NCI-H2107 treated with DMSO at 0.1 percent for 48 hours (cell line): ENCODE results near the gene TSPAN9.

Experiments used
- DNase-seq: peaks from one replicate; lab custom pipeline; 2025; ENCODE audit not compliant: unreplicated experiment; lab: John Stamatoyannopoulos, UW

The TSPAN9 gene

DNA sequence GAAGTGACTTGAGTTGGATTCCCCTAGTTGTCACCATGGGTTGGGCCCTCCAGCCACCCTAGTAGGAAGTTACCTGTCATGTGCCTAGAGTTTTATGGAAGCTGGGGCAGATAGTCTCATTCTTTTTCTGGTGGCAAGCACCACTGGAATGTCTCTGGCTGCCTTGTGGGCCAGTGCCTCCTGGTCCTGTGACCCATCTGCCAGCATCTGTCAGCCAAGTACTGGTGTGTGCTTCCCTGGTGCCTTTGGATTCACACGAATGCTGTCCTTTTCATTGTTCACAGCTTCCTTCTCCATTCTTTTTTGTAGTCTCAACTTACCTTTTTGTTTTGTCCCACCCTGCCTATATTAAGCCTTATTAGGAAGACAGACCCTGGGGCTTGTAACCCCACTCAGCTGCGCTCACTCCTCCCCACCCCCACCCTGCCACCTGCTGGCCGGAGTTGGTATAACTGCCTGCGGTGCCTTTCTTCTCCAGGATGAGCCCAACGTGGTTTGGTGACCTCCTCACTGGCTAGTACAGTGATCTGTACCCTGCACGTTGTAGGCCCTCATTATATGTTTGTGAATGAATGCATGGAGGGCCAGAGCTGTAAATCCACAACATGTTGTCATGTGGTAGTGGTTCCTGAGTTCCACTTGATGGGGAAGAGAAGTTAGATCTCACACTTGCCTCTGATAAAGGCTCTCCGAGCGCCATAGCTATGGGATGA is 125.7 kb downstream of the TSPAN9 start:
- no peak for DNase-seq

DNA sequence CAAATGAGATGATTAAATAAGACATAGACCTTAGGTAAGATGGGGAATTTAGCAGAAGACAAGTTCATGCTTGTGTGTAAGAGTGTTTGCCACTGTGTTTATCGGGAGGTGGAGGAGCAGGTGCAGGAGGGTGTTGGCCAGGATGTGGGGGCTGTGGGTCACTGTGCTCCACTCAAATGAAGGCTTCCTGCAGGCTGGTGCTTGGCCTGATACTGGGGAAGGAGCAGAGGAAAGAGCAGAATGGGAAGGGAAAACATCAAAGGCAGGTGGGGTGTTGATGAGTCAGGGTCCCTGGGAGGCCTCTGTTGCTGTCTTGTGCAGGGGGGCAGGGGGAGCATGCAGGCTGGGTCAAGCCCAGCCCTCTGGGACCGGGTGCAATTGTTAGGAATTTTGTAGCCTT is 126.5 kb downstream of the TSPAN9 start:
- DNase-seq: no peak

GRCh38 chr12:3204143-3204542 is 127.0 kb downstream of the TSPAN9 start:
- peak; percentile 92 for DNase-seq

GRCh38 chr12:3204730-3205531 is 127.8 kb downstream of the TSPAN9 start:
- no peak for DNase-seq

DNA sequence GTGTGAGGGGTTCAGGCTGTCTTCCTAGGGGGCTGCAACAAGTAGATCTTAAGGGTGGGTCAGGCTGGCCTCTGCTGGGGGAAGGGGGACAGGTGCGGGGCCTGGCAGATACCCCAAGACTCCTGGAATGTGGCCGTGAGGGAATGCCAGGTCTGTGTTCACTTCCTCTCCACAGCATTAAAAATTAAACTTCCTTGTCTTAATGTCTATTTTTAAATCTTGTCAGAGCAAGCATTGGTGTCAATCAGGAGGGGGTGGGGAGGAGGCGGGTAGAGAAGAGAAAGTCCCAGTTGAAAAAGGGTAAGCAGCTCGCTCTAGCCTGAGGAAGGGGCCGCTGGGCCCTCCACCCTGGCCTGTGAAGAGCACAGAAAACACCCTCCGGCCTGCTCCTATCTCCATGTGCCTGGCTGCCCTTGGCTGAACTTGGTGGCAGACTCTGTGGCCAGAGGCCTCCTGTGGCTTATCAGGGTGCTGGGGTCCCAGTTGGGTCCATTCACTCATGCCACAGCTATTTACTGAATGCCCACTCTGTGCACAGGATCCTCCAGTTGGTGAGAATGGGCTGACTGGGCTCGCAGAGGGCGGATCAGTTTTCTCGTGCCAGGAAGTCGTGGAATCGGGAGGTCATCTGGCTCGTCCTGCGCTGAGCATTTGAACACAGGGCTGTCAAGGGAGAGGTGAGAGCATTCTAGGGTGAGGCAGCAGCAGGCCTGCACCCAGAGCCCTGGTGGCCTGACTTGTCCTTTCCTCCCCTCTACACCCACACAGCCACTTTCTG is 128.8 kb downstream of the TSPAN9 start:
- no peak for DNase-seq

DNA sequence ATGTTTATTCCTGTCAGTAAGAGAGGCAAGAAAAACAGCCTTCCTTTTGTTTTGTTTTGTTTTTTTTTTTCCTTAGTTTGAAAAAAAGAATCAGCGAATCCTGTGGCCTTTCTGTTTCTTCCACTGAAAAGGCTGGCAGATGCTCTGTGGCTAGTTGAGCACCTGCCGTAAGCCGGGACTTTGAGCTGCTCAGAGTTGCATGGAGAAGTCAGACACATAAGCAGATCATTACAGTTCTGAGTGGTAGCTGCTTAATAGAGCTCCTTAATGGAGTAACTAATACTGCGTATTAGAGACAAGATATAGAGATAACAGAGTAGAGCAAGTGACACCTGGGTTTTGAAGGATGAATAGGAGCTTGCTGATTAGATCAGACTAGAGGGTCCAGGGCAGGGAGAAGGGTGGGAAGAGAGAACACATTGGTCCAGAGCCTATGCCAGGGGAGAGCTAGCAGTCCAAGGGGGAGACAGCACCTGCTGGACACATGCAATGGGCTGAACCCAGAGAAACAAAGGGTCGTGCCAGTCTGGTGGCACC is 129.4 kb downstream of the TSPAN9 start:
- DNase-seq: peak; percentile 68

DNA sequence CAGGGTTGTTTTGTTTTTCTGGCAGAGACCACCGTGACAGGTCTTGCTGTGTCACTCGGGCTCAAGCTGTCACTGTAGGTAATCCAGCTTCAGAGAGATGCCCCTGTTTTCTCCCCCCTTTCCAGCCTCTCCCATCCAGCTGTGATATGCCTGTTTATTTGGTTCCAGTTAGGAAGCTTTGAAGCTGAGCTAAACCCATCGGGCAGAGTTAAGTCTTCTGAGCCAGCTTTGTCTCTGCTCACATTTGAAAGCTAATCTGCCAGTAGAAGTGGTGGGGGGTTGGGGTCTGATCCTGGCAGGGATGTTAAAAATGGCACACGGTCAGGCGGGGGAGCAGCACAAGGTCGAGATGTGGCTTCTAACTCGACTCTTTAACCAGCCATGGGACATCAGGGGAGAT is 130.0 kb downstream of the TSPAN9 start:
- DNase-seq: no peak

- DNase-seq: no peak
Observed at GRCh38 chr12:3207858-3208257, 130.7 kb downstream of the TSPAN9 start.

DNA sequence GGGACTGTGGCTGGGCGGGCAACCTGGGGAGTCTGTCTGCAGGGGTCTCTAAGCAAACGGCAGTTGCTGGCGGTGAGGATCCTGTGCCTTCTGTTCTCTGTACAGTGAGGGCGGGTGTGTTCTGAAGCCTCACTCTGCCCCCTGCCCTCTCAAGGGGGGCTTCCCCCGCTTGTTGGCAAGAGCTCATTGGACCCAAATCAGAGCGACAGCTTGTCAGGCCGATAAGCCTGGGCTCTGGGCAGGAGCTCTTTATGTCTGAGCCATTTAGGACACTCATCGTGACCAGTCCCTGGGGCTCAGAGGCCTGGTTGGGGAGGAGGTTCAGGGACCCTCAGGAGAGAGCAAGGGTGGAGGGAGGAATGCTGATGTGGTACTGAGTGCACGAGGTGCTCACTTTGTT is 136.0 kb downstream of the TSPAN9 start:
- no peak for DNase-seq

GRCh38 chr12:3213768-3214167 is 136.6 kb downstream of the TSPAN9 start:
- DNase-seq: no peak

DNA sequence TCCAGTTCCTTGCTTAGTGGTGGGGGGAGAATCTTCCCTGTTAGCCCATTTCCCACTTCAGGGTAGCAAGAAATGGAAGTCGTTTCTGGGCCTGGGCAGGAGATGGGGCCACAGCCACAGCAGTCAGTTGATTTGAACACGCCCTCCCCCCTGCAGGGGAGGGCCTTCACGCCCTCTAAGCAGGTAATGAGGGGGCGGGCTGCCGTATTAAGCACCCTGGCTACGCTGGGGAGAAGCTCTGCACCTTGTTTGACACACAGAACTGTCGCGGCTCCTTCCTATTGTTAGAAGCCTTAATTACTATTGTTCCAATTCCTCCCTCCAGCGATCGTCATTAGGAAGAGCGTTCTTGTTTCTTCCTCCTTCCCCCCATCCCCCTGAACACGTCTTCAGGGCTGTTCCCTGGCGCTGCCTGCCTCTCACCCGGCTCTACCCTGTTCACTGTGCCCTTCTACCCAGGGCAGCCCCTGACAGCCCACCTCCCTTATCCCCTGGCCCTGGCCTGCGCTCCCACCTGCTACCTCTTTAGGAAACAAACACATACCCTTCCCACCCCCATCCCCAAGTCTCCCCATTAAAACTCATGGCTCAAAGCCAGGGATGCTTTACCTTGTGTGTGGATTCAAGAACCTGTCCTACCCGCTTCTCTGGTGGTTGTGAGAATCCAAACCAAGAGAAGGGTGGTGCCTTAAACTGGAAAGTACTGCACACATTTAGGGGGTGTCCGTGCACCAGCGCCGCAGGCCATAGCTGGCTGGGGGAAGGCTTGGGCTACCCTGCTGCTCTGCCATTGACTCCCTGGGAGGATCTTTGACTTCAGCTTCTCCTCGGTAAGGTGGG is 137.6 kb downstream of the TSPAN9 start:
- DNase-seq: peak; percentile 38

DNA sequence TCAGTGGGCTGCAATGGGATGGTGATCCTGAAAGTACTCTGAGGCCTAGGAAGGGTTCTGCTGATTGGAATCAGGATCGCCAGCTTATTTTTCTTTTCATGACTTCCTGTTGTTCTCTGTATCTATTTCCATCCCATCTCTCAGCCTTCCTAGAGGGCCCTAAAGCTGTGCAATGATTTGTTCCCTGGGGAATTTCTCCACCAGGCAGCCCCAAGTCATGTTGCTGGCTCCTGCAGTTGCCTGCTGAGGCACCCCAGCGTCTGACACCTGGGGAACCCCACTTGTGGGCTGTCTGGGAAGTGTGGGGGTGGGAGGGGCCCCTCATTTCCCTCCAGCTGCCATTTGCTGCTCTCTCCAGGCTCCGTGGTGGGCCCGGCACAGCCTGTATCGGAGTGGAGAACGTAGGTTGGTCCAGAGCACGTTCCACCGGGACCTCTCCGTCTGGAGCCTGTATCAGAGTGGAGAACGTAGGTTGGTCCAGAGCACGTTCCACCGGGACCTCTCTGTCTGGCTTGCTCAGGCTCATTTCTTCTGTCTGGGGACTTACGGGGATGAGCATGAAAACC is 138.3 kb downstream of the TSPAN9 start:
- no peak for DNase-seq

- DNase-seq: no peak
Observed at GRCh38 chr12:3216097-3216496, 138.9 kb downstream of the TSPAN9 start.

GRCh38 chr12:3216726-3217682 is 139.8 kb downstream of the TSPAN9 start:
- no peak for DNase-seq

GRCh38 chr12:3217683-3218079 is 140.5 kb downstream of the TSPAN9 start:
- DNase-seq: no peak

DNA sequence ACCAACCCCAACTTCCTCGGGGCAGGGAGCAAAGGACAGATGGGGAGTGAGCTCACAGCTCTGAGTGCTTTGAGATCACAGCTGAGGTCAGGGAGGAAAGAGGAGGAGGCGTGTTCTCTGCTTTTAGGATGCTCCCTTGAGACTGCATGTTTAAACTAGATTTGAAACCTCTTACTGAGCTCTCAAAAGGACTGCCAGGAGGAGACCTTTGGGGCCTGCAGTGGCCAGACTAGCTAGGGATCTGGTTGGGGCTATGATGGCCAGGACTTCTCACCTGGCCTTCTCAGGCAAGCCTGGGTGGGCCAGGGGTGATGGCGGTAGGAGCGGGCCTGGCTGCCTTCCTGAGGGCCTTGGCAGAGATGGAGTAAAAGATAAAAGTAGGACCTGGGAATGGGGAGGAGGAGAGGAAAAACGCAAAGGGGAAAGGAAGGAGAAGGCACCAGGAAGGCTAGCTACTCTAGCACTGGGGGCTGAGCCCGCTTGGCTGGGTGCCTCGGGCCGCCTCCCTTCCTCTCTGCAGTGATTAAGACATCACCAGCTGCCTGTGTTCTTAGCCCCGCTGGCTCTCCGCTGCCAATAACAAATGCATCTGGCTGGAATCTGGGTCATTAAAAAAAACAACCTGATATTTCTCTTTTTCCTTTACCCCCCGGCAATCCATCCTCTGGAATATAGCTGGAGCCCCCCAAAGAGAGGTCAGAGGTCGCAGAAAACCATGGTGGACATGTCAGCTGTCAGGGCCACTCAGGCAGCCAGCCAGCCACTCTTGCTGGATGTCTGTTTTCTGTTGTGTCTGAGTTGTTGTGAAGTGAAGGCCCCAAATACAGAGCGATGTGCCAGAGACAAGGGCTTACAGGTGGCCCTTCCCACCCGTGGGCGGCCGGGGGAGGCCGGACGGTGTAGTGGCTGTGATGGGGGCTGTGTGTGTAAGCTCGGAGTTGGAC is 141.3 kb downstream of the TSPAN9 start:
- peak; percentile 60 for DNase-seq

- DNase-seq: no peak
Observed at GRCh38 chr12:3219233-3219632, 142.1 kb downstream of the TSPAN9 start.
